Lung (tissue), 12 donors: ENCODE data around the gene RASGRP3. TPM values are rescaled to one million over a fixed set of nuclear protein-coding genes. Genes with fewer than 3 reads are reported as not detected.

Experiments
- ATAC-seq: fragments of 200-7000 bp; cut with Tn5 transposase; one replicate; pipeline ENCODE4 v1.9.1; 2020; ENCODE audit warnings: moderate number of reproducible peaks; ENCODE audit not compliant: insufficient read depth, low FRiP score
- DNase-seq, 3 donors: peaks; one replicate each; pipeline ENCODE4 v3.0.0-alpha.2; 2013 to 2017
- H3K27ac ChIP-seq, 2 donors: one replicate each; pipeline ENCODE4 v1.5.1; 2013; ENCODE audit warnings: mild to moderate bottlenecking in 2 of 2, moderate library complexity in 2 of 2, control low read depth in 1 of 2, inconsistent platforms in 1 of 2, low read depth in 1 of 2, low read length in 1 of 2
- H3K27me3 ChIP-seq, 3 donors: one replicate each; pipeline ENCODE4 v1.5.1; 2013; ENCODE audit warnings: low read length in 2 of 3; ENCODE audit not compliant: control insufficient read depth in 3 of 3, insufficient read depth in 3 of 3
- H3K36me3 ChIP-seq, 4 donors: one replicate each; pipeline ENCODE4 v1.5.1; 2013; ENCODE audit warnings: low read length in 4 of 4, mild to moderate bottlenecking in 1 of 4, moderate library complexity in 1 of 4; ENCODE audit not compliant: control insufficient read depth in 4 of 4, insufficient read depth in 4 of 4
- H3K4me1 ChIP-seq, 5 donors: one replicate each; pipeline ENCODE4 v1.5.1; 2013; ENCODE audit warnings: low read length in 5 of 5, mild to moderate bottlenecking in 2 of 5, moderate library complexity in 1 of 5; ENCODE audit not compliant: control insufficient read depth in 5 of 5, insufficient read depth in 5 of 5
- H3K4me3 ChIP-seq: one replicate; pipeline ENCODE4 v1.5.1; 2013; ENCODE audit warnings: mild to moderate bottlenecking, control low read depth, moderate library complexity
- H3K9ac ChIP-seq, 2 donors: one replicate each; pipeline ENCODE4 v1.5.1; 2013; ENCODE audit warnings: low read length in 2 of 2, control low read depth in 1 of 2; ENCODE audit not compliant: insufficient read depth in 1 of 2
- H3K9me3 ChIP-seq, 4 donors: one replicate each; pipeline ENCODE4 v1.5.1; 2013; ENCODE audit warnings: low read length in 3 of 4, mild to moderate bottlenecking in 1 of 4, moderate library complexity in 1 of 4; ENCODE audit not compliant: control insufficient read depth in 4 of 4, insufficient read depth in 3 of 4
- CTCF ChIP-seq: IDR thresholded peaks from 2 replicates; pipeline ENCODE4 v1.5.1; 2012; ENCODE audit warnings: mild to moderate bottlenecking; ENCODE audit errors: control extremely low read depth, extremely low read depth
- WGBS, 2 donors: extraction: QIAGEN DNeasy Blood & Tissue Kit; methylation state at CpG; one replicate each; pipeline ENCODE4 v1.1.7; 2013; 5-methylcytosine and 5-hydroxymethylcytosine counted together
- polyA plus RNA-seq, 2 donors: library from polyadenylated mRNA; stranded (reverse); fragments of 200-250 nt; gene quantifications; one replicate each; pipeline ENCODE4 v1.2.1, GENCODE V29; 2013
- total RNA-seq, 2 donors: library from RNA; depleted of rRNA in 1 of 2; stranded (reverse); fragments of >200 nt in 1 of 2; gene quantifications; one replicate each; pipeline ENCODE4 v1.2.1, GENCODE V29; 2014 to 2021
- donor health status: control.
- donor health status: control.
- donor health status: Bipolar disorder and iron deficiency.
- donor health status: healthy.
- donor health status: DM: yes; HTN: yes; CAD: no.

Gene RASGRP3
- total and polyA plus RNA-seq, 4 donors, result 3.6 to 36.6 (median 10.5) TPM

GRCh38 chr2:33532146-33532545 lies 55.7 kb downstream of the RASGRP3 start:
- no peak overlapping the region for H3K9ac ChIP-seq
- WGBS, 2 donors, result 59 to 66% methylated on average over 8 of the region's 8 CpGs
- peaks cover 0 to 15% (median 1%) of the 10 kb centered on the region in 4 donors for H3K36me3 ChIP-seq
- peak overlapping the region in 1 of 2 donors; percentile 58 for H3K27ac ChIP-seq
- no peak for TF ChIP-seq CTCF
- ATAC-seq, result no peak
- peaks cover 0 to 18% (median 0%) of the 10 kb centered on the region in 5 donors for H3K4me1 ChIP-seq
- no peak for DNase-seq
- no peak overlapping the region for H3K4me3 ChIP-seq
- H3K27me3 ChIP-seq, result no peaks in the 10 kb centered on the region
- peaks cover 0 to 4% (median 0%) of the 10 kb centered on the region in 4 donors for H3K9me3 ChIP-seq

- 48 to 51% methylated on average over 2 of the region's 2 CpGs for WGBS, 2 donors
- peaks cover 0 to 12% (median 0%) of the 10 kb centered on the region in 4 donors for H3K36me3 ChIP-seq
- TF ChIP-seq CTCF, result no peak
- H3K9ac ChIP-seq, result no peak overlapping the region
- no peaks in the 10 kb centered on the region for H3K27me3 ChIP-seq
- DNase-seq, result no peak
- peaks cover 0 to 18% (median 0%) of the 10 kb centered on the region in 5 donors for H3K4me1 ChIP-seq
- ATAC-seq, result no peak
- H3K4me3 ChIP-seq, result no peak overlapping the region
- H3K9me3 ChIP-seq, result peaks cover 0 to 4% (median 0%) of the 10 kb centered on the region in 4 donors
- H3K27ac ChIP-seq, result peak overlapping the region in 1 of 2 donors; percentile 85
Measured at GRCh38 chr2:33532966-33533365, 56.5 kb downstream of the RASGRP3 start.

- Histone ChIP-seq H3K9ac (no peak overlapping the region), H3K4me1 (peaks cover 0 to 12% (median 0%) of the 10 kb centered on the region in 5 donors), H3K9me3 (peaks cover 0 to 4% (median 0%) of the 10 kb centered on the region in 4 donors), H3K27ac (peak overlapping the region in 1 of 2 donors; percentile 69), H3K36me3 (peaks cover 0 to 13% (median 0%) of the 10 kb centered on the region in 4 donors), H3K27me3 (no peaks in the 10 kb centered on the region), H3K4me3 (no peak overlapping the region)
- TF ChIP-seq CTCF, result no peak
- ATAC-seq (no peak), DNase-seq (no peak)
- WGBS, 2 donors, result 88 to 93% methylated on average over 3 of the region's 3 CpGs
Measured at GRCh38 chr2:33535421-33535820, 59.0 kb downstream of the RASGRP3 start.

GRCh38 chr2:33541243-33541642 lies 64.8 kb downstream of the RASGRP3 start:
- ATAC-seq (no peak), DNase-seq (no peak)
- Histone ChIP-seq H3K4me3 (no peak overlapping the region), H3K27me3 (no peaks in the 10 kb centered on the region), H3K36me3 (peaks cover 0 to 15% (median under 1%) of the 10 kb centered on the region in 4 donors), H3K9me3 (peaks cover 0 to 4% (median 0%) of the 10 kb centered on the region in 4 donors), H3K9ac (no peak overlapping the region), H3K4me1 (no peaks in the 10 kb centered on the region), H3K27ac (no peak overlapping the region)
- no peak for TF ChIP-seq CTCF
- WGBS, 2 donors, result 74 to 84% methylated on average over 4 of the region's 4 CpGs
